ENCODE data around the gene FPR2. TPM values are rescaled to one million over a fixed set of nuclear protein-coding genes. Genes with fewer than 3 reads are reported as not detected.

The FPR2 gene
- total RNA-seq, 1 experiment from 2014 or later: not detected

DNA sequence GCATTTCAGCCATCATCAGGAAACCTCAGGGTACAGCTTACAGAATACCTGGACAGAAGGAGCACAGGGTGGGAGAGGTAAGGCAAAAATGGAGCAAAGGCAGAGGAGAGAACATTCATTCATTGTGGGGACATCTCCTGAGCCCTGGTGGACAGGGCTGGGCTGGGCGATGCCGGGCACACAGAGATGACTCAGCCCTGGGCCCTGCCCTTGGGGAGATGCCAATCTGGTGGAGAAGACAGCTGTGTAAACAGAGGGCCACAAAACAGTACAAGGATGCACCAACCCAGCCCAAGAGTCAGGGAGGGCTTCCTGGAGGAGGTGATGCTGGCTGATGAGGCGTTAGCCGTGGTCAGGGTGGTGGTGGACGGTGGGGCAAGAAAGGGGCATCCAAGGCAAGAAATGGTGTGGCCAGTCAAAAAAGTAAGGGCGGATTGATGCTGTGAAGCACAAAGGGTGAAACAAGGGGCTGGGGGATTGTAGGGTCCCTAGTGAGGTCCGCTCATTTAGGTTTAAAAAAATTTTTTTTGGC lies 33.6 kb upstream of the FPR2 start:
- no peaks in the 10 kb centered on the region for H3K27me3 ChIP-seq (replicated peaks; ENCODE audit: control insufficient read depth, insufficient read depth, low read length)
- Mint-ChIP-seq H3K36me3 (ENCODE audit: insufficient read depth, unreplicated experiment) (no peaks in the 10 kb centered on the region), H3K4me3 (ENCODE audit: unreplicated experiment) (no peak overlapping the region), H3K27me3 (ENCODE audit: insufficient read depth, unreplicated experiment) (peaks cover 6% of the 10 kb centered on the region), H3K4me1 (ENCODE audit: low read depth, unreplicated experiment) (no peaks in the 10 kb centered on the region), H3K27ac (ENCODE audit: unreplicated experiment) (no peak overlapping the region), H3K9me3 (ENCODE audit: unreplicated experiment) (peaks cover 45% of the 10 kb centered on the region)
- H3K9me3 ChIP-seq: peaks cover 11% of the 10 kb centered on the region
- no peaks in the 10 kb centered on the region for H3K36me3 ChIP-seq (ENCODE audit: control insufficient read depth, insufficient read depth, low read length)
- ChIA-PET CTCF (no interaction called here), POLR2A (no interaction called here)
- H3K4me1 ChIP-seq: no peaks in the 10 kb centered on the region
- no peak for DNase-seq
- intact Hi-C loops (cut with micrococcal nuclease; ENCODE audit: unreplicated experiment): no loop called here
- H3K4me3 ChIP-seq (ENCODE audit: low read depth, low read length): no peak overlapping the region
- no TSS peak for BruUV-seq (replicated peaks)
- TF ChIP-seq, protein P1, sequence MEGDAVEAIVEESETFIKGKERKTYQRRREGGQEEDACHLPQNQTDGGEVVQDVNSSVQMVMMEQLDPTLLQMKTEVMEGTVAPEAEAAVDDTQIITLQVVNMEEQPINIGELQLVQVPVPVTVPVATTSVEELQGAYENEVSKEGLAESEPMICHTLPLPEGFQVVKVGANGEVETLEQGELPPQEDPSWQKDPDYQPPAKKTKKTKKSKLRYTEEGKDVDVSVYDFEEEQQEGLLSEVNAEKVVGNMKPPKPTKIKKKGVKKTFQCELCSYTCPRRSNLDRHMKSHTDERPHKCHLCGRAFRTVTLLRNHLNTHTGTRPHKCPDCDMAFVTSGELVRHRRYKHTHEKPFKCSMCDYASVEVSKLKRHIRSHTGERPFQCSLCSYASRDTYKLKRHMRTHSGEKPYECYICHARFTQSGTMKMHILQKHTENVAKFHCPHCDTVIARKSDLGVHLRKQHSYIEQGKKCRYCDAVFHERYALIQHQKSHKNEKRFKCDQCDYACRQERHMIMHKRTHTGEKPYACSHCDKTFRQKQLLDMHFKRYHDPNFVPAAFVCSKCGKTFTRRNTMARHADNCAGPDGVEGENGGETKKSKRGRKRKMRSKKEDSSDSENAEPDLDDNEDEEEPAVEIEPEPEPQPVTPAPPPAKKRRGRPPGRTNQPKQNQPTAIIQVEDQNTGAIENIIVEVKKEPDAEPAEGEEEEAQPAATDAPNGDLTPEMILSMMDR (IDR thresholded peaks at IDR 0.05; ENCODE audit: insufficient read depth in 1 of 2, low read depth in 1 of 2, low read length in 1 of 2, severe bottlenecking in 1 of 2, unreplicated experiment in 1 of 2): no peak

DNA sequence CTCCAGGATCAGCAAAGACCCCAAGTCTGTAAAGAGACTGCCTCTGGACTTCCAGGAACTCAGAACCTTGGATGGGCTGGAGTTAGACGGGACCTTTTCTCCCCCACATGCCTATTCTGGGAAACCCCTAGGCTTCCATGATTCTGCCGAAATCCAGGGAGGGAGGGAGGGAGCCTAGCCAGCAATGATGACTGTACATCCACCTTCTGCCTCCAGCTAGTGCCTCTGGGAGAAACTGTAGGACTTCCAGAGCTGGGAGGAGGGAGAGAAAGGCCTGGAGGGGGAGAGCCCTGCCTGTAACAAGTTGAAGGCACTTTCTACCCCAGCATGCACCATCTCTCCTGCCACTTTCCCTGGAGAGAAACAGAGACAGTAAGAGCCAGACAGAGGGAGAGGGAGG lies 31.2 kb upstream of the FPR2 start:
- no peak overlapping the region for H3K27ac Mint-ChIP-seq (ENCODE audit: unreplicated experiment)
- POLR2A ChIA-PET: no interaction called here

DNA sequence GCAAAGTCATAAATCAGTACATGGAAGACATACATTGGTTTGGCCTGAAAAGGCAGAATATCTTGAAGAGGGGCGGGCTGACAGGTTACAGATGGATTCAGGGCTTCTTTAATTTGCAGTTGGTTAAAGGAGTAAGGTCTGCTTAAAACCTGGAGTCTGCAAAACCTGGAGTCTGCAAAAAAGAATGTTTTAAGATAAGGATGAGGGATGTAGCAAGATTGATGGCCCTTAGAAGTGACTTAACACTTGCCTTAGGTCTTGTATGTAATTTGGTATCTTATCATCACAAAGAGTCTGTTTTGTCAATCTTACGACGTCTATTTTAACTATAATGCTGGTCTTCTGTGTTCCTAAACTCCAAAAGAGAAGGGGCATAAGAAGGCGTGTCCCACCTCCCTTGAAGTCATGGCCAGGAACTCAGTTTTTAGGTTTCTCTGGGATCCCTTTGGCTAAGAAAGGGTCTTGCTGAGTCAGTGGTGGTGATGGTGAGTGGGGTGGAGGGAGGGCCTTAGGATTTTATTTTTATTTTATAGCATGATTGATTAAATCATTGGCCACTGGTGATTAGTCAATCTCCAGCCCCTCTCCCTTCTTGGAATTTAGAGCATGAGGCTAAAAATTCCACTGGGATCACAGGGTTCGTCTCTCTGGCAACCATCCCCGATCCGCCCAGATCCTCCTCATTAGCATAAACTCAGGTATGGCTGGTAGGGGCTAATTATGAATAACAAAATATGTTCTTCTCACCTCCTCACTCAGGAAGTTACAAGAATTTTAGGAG lies 27.0 kb upstream of the FPR2 start:
- CTCF ChIA-PET: no interaction called here
- POLR2A ChIA-PET: no interaction called here
- intact Hi-C loops (cut with micrococcal nuclease; ENCODE audit: unreplicated experiment): no loop called here
- Mint-ChIP-seq H3K27me3 (ENCODE audit: insufficient read depth, unreplicated experiment) (no peaks in the 10 kb centered on the region), H3K36me3 (ENCODE audit: insufficient read depth, unreplicated experiment) (no peaks in the 10 kb centered on the region), H3K4me3 (ENCODE audit: unreplicated experiment) (no peak overlapping the region), H3K4me1 (ENCODE audit: low read depth, unreplicated experiment) (no peaks in the 10 kb centered on the region), H3K9me3 (ENCODE audit: unreplicated experiment) (peaks cover 33% of the 10 kb centered on the region), H3K27ac (ENCODE audit: unreplicated experiment) (no peak overlapping the region)
- Histone ChIP-seq H3K36me3 (ENCODE audit: control insufficient read depth, insufficient read depth, low read length) (no peaks in the 10 kb centered on the region), H3K9me3 (peaks cover 15% of the 10 kb centered on the region), H3K4me1 (no peaks in the 10 kb centered on the region), H3K4me3 (ENCODE audit: low read depth, low read length) (no peak overlapping the region), H3K27me3 (replicated peaks; ENCODE audit: control insufficient read depth, insufficient read depth, low read length) (no peaks in the 10 kb centered on the region)
- no TSS peak for BruUV-seq (replicated peaks)
- TF ChIP-seq, protein P1 (IDR thresholded peaks at IDR 0.05; ENCODE audit: insufficient read depth in 1 of 2, low read depth in 1 of 2, low read length in 1 of 2, severe bottlenecking in 1 of 2, unreplicated experiment in 1 of 2): no peak
- DNase-seq: no peak

More for the DNA sequence above, 31.2 kb upstream of the FPR2 start:
- Mint-ChIP-seq H3K36me3 (ENCODE audit: insufficient read depth, unreplicated experiment) (no peaks in the 10 kb centered on the region), H3K4me1 (ENCODE audit: low read depth, unreplicated experiment) (no peaks in the 10 kb centered on the region), H3K9me3 (ENCODE audit: unreplicated experiment) (peaks cover 51% of the 10 kb centered on the region), H3K4me3 (ENCODE audit: unreplicated experiment) (no peak overlapping the region), H3K27me3 (ENCODE audit: insufficient read depth, unreplicated experiment) (peaks cover 6% of the 10 kb centered on the region)
- TF ChIP-seq, protein P1 (IDR thresholded peaks at IDR 0.05; ENCODE audit: insufficient read depth in 1 of 2, low read depth in 1 of 2, low read length in 1 of 2, severe bottlenecking in 1 of 2, unreplicated experiment in 1 of 2): no peak
- CTCF ChIA-PET: no interaction called here
- intact Hi-C loops (cut with micrococcal nuclease; ENCODE audit: unreplicated experiment): no loop called here
- no peaks in the 10 kb centered on the region for H3K36me3 ChIP-seq (ENCODE audit: control insufficient read depth, insufficient read depth, low read length)
- no peaks in the 10 kb centered on the region for H3K27me3 ChIP-seq (replicated peaks; ENCODE audit: control insufficient read depth, insufficient read depth, low read length)
- peaks cover 15% of the 10 kb centered on the region for H3K9me3 ChIP-seq
- H3K4me1 ChIP-seq: no peaks in the 10 kb centered on the region
- H3K4me3 ChIP-seq (ENCODE audit: low read depth, low read length): no peak overlapping the region
- no TSS peak for BruUV-seq (replicated peaks)
- DNase-seq: no peak
